Neural crest cell (in vitro differentiated cells): ENCODE data around the gene NCR3LG1. TPM values are rescaled to one million over a fixed set of nuclear protein-coding genes. Genes with fewer than 3 reads are reported as not detected.
A peak's percentile ranks its signal among the peaks of the same experiment; 100 is the strongest.

Experiments
- DNase-seq: peaks from one replicate; pipeline ENCODE4 v3.0.0; 2021; ENCODE audit warnings: low read depth, mixed read lengths, low spot score
- H3K27ac Mint-ChIP-seq: one replicate; pipeline ENCODE4 v1.8.0; 2021; ENCODE audit warnings: mild to moderate bottlenecking, mixed read lengths; ENCODE audit not compliant: unreplicated experiment
- H3K27me3 Mint-ChIP-seq: 2 replicates; pipeline ENCODE4 v1.8.0; 2021; ENCODE audit warnings: low read depth, mild to moderate bottlenecking, mixed read lengths
- H3K36me3 Mint-ChIP-seq: 2 replicates; pipeline ENCODE4 v1.8.0; 2021; ENCODE audit warnings: low read depth, mild to moderate bottlenecking, mixed read lengths
- H3K4me1 Mint-ChIP-seq: 2 replicates; pipeline ENCODE4 v1.8.0; 2021; ENCODE audit warnings: mixed read lengths
- H3K4me3 Mint-ChIP-seq: one replicate; pipeline ENCODE4 v1.8.0; 2021; ENCODE audit warnings: mild to moderate bottlenecking, mixed read lengths
- H3K9me3 Mint-ChIP-seq: 2 replicates; pipeline ENCODE4 v1.8.0; 2021; ENCODE audit warnings: mixed read lengths
- long read RNA-seq: library from polyadenylated mRNA; unstranded; transcript quantifications from one replicate; pipeline ENCODE4 v2.0.0, GENCODE V29; 2020
- total RNA-seq: library from RNA; stranded (reverse); gene quantifications from 2 replicates; pipeline ENCODE4 v1.2.1, GENCODE V29; 2021
- TF ChIP-seq, protein P1 (sequence below): fragments of 200-600 bp; sonication (generic); conservative IDR thresholded peaks from 2 replicates; pipeline ENCODE4 v1.5.0; 2021; ENCODE audit warnings: antibody characterized with exemption, mild to moderate bottlenecking

The NCR3LG1 gene, protein sequence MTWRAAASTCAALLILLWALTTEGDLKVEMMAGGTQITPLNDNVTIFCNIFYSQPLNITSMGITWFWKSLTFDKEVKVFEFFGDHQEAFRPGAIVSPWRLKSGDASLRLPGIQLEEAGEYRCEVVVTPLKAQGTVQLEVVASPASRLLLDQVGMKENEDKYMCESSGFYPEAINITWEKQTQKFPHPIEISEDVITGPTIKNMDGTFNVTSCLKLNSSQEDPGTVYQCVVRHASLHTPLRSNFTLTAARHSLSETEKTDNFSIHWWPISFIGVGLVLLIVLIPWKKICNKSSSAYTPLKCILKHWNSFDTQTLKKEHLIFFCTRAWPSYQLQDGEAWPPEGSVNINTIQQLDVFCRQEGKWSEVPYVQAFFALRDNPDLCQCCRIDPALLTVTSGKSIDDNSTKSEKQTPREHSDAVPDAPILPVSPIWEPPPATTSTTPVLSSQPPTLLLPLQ
- total RNA-seq = 18.8 and 20.9 TPM in 2 replicates
- long read RNA-seq, full-length matches to known transcripts = 1 of 9 reads
- long read RNA-seq, partial matches to known transcripts = 2 of 9 reads
- long read RNA-seq, other reads (novel, unspliced or antisense) = 6 of 9 reads

DNA sequence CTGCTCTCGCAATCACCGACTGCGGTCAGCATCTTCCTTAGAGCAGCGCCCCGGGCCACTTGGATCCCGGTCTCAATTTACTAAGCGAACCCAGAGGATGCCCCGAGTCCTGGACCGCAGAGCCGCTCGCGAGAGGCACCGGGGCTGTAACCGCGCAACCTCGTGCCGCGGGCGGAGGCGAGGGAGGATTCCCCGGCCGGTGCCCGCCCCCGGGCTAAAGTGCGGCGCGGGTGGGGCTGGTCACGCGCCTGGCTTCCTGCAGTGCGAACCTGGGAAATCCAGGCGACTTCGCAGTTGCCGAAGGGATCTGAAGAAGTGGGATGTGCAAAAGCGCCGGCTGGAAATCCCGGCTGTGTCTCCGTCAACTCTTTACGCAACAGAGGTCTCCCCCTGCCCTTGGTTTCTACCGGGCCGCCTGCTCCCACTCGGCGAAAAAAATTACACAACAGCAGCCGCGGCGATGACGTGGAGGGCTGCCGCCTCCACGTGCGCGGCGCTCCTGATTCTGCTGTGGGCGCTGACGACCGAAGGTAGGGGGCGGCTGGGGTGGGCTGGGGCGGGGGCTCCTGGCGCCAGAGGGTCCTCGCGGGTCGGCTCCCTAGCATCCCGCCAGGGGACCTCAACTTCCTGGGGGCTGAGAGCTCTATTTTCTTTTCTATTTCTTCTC is at the start of gene NCR3LG1:
NCR3LG1 (plus strand) TSS at position 291 of the 667 bp plus-strand sequence; CDS start at position 461, 170 bp downstream.
- Mint-ChIP-seq H3K27me3 (peaks cover 36% of the 10 kb centered on the region), H3K36me3 (peaks cover 9% of the 10 kb centered on the region), H3K4me3 (peak within 1 kb of the TSS; percentile 91), H3K9me3 (peaks cover 3% of the 10 kb centered on the region), H3K4me1 (peaks cover 35% of the 10 kb centered on the region), H3K27ac (peak within 1 kb of the TSS; percentile 77)
- DNase-seq = peak; percentile 25
- TF ChIP-seq, protein P1, sequence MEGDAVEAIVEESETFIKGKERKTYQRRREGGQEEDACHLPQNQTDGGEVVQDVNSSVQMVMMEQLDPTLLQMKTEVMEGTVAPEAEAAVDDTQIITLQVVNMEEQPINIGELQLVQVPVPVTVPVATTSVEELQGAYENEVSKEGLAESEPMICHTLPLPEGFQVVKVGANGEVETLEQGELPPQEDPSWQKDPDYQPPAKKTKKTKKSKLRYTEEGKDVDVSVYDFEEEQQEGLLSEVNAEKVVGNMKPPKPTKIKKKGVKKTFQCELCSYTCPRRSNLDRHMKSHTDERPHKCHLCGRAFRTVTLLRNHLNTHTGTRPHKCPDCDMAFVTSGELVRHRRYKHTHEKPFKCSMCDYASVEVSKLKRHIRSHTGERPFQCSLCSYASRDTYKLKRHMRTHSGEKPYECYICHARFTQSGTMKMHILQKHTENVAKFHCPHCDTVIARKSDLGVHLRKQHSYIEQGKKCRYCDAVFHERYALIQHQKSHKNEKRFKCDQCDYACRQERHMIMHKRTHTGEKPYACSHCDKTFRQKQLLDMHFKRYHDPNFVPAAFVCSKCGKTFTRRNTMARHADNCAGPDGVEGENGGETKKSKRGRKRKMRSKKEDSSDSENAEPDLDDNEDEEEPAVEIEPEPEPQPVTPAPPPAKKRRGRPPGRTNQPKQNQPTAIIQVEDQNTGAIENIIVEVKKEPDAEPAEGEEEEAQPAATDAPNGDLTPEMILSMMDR = no peak

DNA sequence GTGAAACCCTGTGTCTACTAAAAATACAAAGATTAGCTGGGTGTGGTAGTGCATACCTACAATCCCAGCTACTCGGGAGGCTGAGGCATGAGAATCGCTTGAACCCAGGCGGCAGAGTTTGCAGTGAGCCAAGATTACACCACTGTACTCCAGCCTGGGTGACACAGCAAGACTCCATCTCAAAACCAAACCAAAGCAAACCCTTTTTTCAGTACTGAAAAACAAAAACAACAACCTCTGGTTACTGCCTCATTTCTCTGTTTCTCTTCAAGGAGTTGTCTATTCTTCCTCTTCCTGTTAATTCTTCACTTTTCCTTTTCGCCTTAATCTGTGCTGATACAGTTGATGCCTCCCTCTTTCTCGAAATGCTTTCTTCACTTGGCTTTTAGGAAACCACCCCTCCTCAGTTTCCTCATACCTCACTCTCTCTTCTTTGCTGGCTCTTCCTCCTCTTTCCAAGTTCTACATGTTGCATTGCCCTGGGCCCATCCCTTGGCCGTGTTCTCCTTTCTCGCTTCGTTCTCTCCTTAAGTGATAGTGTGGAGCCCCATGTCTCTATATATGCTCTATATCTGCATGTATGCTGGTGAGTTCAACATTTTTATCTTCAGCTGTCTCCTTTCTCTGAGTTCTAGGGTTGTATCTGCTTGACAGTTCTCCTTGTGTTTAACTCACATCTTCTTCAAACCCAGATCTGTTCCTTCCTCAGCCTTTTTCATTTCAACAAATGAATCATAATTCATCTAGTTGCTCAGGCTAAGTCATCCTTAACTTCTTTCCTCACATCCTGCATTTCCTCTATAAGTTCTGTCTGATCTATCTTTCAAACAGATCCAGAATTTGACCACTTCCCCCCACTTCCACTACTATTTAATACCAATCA is 38.0 kb upstream of the NCR3LG1 start:
- Mint-ChIP-seq H3K9me3 (no peaks in the 10 kb centered on the region), H3K27me3 (no peaks in the 10 kb centered on the region), H3K4me1 (no peaks in the 10 kb centered on the region), H3K27ac (no peak overlapping the region), H3K36me3 (no peaks in the 10 kb centered on the region), H3K4me3 (no peak overlapping the region)
- TF ChIP-seq, protein P1 = no peak
- DNase-seq = no peak

- no peaks in the 10 kb centered on the region for H3K27me3 Mint-ChIP-seq
- no peak for DNase-seq
- TF ChIP-seq, protein P1 = no peak
- H3K9me3 Mint-ChIP-seq = no peaks in the 10 kb centered on the region
- H3K36me3 Mint-ChIP-seq = peaks cover 2% of the 10 kb centered on the region
- H3K27ac Mint-ChIP-seq = no peak overlapping the region
- no peaks in the 10 kb centered on the region for H3K4me1 Mint-ChIP-seq
- H3K4me3 Mint-ChIP-seq = no peak overlapping the region
Measured at GRCh38 chr11:17314232-17314547, 37.4 kb upstream of the NCR3LG1 start.

DNA sequence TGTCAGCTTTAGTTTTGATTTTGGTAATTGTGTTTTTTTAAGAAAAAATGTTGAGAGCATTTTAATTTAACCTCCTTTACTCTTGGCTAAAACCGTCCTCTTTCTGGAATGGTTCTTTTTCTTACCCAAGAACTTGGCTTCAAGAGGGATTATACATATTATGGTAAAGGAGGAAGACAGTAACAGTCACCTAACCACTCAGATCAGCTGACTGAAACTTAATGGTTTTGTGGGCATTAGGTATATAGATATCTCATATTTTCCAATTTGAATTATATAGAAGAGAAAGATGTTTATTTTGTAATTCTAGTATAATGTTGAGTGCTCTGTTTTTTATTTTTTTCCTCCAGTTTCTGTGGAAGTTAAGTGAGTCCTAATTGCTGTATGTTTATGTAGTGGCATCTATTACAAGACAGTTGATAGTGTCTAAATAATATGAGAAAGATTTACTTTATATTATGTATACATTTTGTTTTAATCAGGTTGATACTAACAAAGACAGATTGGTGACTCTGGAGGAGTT is 36.6 kb upstream of the NCR3LG1 start:
- H3K27ac Mint-ChIP-seq = no peak overlapping the region
- H3K9me3 Mint-ChIP-seq = peaks cover 2% of the 10 kb centered on the region
- no peak overlapping the region for H3K4me3 Mint-ChIP-seq
- peaks cover 6% of the 10 kb centered on the region for H3K36me3 Mint-ChIP-seq
- H3K4me1 Mint-ChIP-seq = no peaks in the 10 kb centered on the region
- TF ChIP-seq, protein P1 = no peak
- H3K27me3 Mint-ChIP-seq = no peaks in the 10 kb centered on the region
- DNase-seq = no peak
